Thoracic aorta (tissue), 2 donors: ENCODE data around the gene CPSF3. TPM values are rescaled to one million over a fixed set of nuclear protein-coding genes. Genes with fewer than 3 reads are reported as not detected.

ENCODE experiments used
- ATAC-seq: fragments of 150-250 bp; one replicate; pipeline ENCODE4 v1.8.0; 2017; ENCODE audit warnings: low read depth; ENCODE audit not compliant: insufficient number of reproducible peaks, low FRiP score
- DNase-seq: peaks from one replicate; pipeline ENCODE4 v3.0.0-alpha.2; 2020; ENCODE audit warnings: low spot score
- H3K27ac ChIP-seq, 2 donors: fragments of 200-600 bp; sonication (generic); 1 replicate in 1 of 2; 2 replicates in 1 of 2; pipeline ENCODE4 v1.5.1; 2016; ENCODE audit warnings: mild to moderate bottlenecking in 2 of 2, moderate library complexity in 2 of 2
- H3K27me3 ChIP-seq: fragments of 200-600 bp; sonication (generic); replicated peaks from 2 replicates; pipeline ENCODE4 v1.6.0; 2016; ENCODE audit warnings: mild to moderate bottlenecking; ENCODE audit not compliant: insufficient read depth
- H3K36me3 ChIP-seq: fragments of 200-600 bp; sonication (generic); one replicate; pipeline ENCODE4 v1.5.1; 2016
- H3K4me1 ChIP-seq, 2 donors: fragments of 200-600 bp; sonication (generic); 1 replicate in 1 of 2; 2 replicates in 1 of 2; pipeline versions ENCODE4 v1.5.1 to v1.6.0; 2016; ENCODE audit warnings: low read depth in 2 of 2, mild to moderate bottlenecking in 1 of 2; ENCODE audit not compliant: control insufficient read depth in 1 of 2
- H3K4me3 ChIP-seq: fragments of 200-600 bp; sonication (generic); 2 replicates; pipeline ENCODE4 v1.5.1; 2016; ENCODE audit warnings: mild to moderate bottlenecking
- H3K9me3 ChIP-seq: fragments of 200-600 bp; sonication (generic); 2 replicates; pipeline ENCODE4 v1.5.1; 2016
- CTCF ChIP-seq: fragments of 200-600 bp; sonication (generic); IDR thresholded peaks from one replicate; pipeline ENCODE4 v1.5.1; 2019; ENCODE audit warnings: antibody characterized with exemption
- total RNA-seq, 2 donors: library from RNA; depleted of rRNA; stranded (reverse); fragments of >200 nt; gene quantifications; one replicate each; pipeline versions ENCODE4 v1.1.0 to v1.2.3, GENCODE V29; 2016

CPSF3 gene
- total RNA-seq, 2 donors from 2014 or later: 13.1 to 18.9 TPM

DNA sequence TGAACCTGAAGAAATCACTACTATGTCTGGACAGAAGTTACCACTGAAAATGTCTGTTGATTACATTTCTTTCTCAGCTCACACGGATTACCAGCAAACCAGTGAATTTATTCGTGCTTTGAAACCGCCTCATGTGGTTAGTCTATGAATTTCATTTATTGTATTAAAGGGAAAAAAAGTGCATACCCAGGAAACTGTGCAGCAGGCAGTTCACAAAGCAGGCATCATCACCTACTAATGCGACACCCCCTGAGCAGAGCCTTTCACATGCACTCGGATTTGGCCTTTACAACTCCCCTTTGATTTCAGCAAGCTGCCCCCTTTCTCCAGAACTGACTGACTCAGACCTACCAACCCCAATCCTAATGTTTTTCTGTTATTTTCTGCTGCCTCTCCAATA is 20.1 kb downstream of the CPSF3 start:
- peaks cover 26% of the 10 kb centered on the region for H3K36me3 ChIP-seq
- no peaks in the 10 kb centered on the region for H3K4me1 ChIP-seq
- no peaks in the 10 kb centered on the region for H3K27me3 ChIP-seq
- no peak for TF ChIP-seq CTCF
- H3K27ac ChIP-seq: no peak overlapping the region
- DNase-seq: no peak
- ATAC-seq: no peak
- no peaks in the 10 kb centered on the region for H3K9me3 ChIP-seq
- no peak overlapping the region for H3K4me3 ChIP-seq

GRCh38 chr2:9445089-9445488 is 21.6 kb downstream of the CPSF3 start:
- Histone ChIP-seq H3K4me3 (no peak overlapping the region), H3K36me3 (peaks cover 26% of the 10 kb centered on the region)

DNA sequence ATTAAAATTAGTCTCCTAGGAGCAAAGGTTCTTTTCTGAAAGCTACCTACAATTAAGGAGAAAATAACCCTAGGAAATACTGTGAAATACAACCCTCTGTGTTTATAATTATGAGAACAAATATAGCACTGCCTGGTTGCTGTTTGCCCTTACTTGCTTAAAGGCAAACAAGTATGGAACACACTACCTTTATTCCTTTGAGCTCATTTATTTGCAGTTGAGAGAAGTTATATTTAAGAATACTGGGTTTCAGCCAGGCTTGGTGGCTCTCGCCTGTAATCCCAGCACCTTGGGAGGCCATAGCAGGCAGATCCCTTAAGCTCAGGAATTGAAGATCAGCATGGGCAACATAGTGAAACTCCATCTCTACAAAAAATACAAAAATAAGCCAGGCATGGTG is 27.8 kb downstream of the CPSF3 start:
- no peak for TF ChIP-seq CTCF
- Histone ChIP-seq H3K27me3 (no peaks in the 10 kb centered on the region), H3K27ac (no peak overlapping the region), H3K4me3 (no peak overlapping the region), H3K4me1 (no peaks in the 10 kb centered on the region), H3K9me3 (no peaks in the 10 kb centered on the region), H3K36me3 (peaks cover 24% of the 10 kb centered on the region)
- ATAC-seq (no peak), DNase-seq (no peak)

More at GRCh38 chr2:9445089-9445488, 21.6 kb downstream of the CPSF3 start:
- Histone ChIP-seq H3K27me3 (no peaks in the 10 kb centered on the region), H3K9me3 (no peaks in the 10 kb centered on the region), H3K4me1 (no peaks in the 10 kb centered on the region), H3K27ac (no peak overlapping the region)
- ATAC-seq: no peak
- DNase-seq: no peak
- no peak for TF ChIP-seq CTCF

DNA sequence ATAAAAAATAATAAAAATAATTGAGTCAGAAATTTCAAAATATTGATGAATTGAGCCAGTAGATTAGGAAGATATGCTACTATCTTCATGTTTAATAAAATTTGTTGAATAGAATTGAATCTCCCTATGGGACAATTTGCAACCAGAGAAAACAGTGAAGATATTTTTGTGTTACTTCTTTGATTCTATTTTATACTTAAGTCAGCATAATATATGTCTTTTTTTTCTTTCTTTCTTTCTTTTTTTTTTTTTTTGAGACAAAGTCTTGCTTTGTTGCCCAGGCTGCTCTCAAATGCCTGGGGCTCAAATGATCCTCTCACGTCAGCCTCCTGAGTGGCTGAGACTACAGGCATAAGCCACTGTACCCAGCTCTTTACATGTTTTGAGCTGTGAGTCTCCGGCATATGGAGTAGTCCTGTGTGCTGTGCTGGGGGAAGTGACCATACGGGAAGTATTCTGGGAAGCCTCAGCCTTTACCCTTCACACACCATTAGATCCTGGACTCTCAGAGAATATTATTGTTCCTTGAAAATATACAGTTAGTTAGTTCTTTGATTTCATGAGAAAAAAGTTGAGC is 37.1 kb downstream of the CPSF3 start:
- peaks cover 10% of the 10 kb centered on the region for H3K36me3 ChIP-seq
- DNase-seq (no peak), ATAC-seq (no peak)
- H3K9me3 ChIP-seq: no peaks in the 10 kb centered on the region
- H3K4me1 ChIP-seq: no peaks in the 10 kb centered on the region
- no peaks in the 10 kb centered on the region for H3K27me3 ChIP-seq
- H3K27ac ChIP-seq: no peak overlapping the region
- TF ChIP-seq CTCF: no peak
- no peak overlapping the region for H3K4me3 ChIP-seq

DNA sequence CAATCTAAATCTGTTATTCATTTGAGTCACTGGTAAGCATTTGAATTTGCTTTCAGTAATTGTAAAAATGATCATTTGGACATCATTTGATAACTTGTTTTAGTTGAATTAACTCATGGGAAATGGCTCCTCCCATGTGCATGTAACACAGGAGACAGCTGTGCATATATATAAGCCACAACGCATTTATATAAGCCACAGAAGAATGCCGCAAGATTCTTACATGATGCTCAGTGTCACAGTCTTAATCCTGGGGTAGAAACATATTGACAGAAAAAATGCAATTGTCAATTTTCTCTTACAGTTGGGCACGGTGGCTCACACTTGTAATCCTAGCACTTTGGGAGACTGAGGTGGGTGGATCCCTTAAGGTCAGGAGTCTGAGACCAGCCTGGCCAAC is 37.6 kb downstream of the CPSF3 start:
- no peak for TF ChIP-seq CTCF
- peaks cover 9% of the 10 kb centered on the region for H3K36me3 ChIP-seq
- no peaks in the 10 kb centered on the region for H3K4me1 ChIP-seq
- no peak overlapping the region for H3K27ac ChIP-seq
- H3K4me3 ChIP-seq: no peak overlapping the region
- no peak for ATAC-seq
- H3K9me3 ChIP-seq: no peaks in the 10 kb centered on the region
- DNase-seq: no peak
- H3K27me3 ChIP-seq: no peaks in the 10 kb centered on the region
